ENCODE measurements around the gene MDM2.
"Not testable (repeated sequence)": the region's sequence is repeated elsewhere in the genome, so short reads cannot be mapped to it uniquely, and the experiment has no call there.

MDM2 gene

GRCh38 chr12:68785358-68785757, 22.6 kb upstream of the MDM2 start:
- in situ Hi-C loops (cut with HindIII; ENCODE audit: low sequenced_read_pairs): no loop called here

GRCh38 chr12:68785823-68786222, 22.2 kb upstream of the MDM2 start:
- in situ Hi-C loops (cut with HindIII; ENCODE audit: low sequenced_read_pairs): no loop called here

- in situ Hi-C loops (cut with HindIII; ENCODE audit: low sequenced_read_pairs): no loop called here
Observed at GRCh38 chr12:68786929-68787328, 21.0 kb upstream of the MDM2 start.

GRCh38 chr12:68788554-68789143, 19.3 kb upstream of the MDM2 start:
- in situ Hi-C loops (cut with HindIII; ENCODE audit: low sequenced_read_pairs): no loop called here

GRCh38 chr12:68789144-68789878, 18.7 kb upstream of the MDM2 start:
- in situ Hi-C loops (cut with HindIII; ENCODE audit: low sequenced_read_pairs): no loop called here

GRCh38 chr12:68790081-68790951, 17.7 kb upstream of the MDM2 start:
- in situ Hi-C loops (cut with HindIII; ENCODE audit: low sequenced_read_pairs): no loop called here

GRCh38 chr12:68790952-68791234, 17.1 kb upstream of the MDM2 start:
- in situ Hi-C loops (cut with HindIII; ENCODE audit: low sequenced_read_pairs): no loop called here

GRCh38 chr12:68791897-68792481, 16.0 kb upstream of the MDM2 start:
- in situ Hi-C loops (cut with HindIII; ENCODE audit: low sequenced_read_pairs): no loop called here

- in situ Hi-C loops (cut with HindIII; ENCODE audit: low sequenced_read_pairs): no loop called here
Observed at GRCh38 chr12:68792952-68793351, 15.0 kb upstream of the MDM2 start.

GRCh38 chr12:68793436-68793835, 14.5 kb upstream of the MDM2 start:
- in situ Hi-C loops (cut with HindIII; ENCODE audit: low sequenced_read_pairs): no loop called here

- in situ Hi-C loops (cut with HindIII; ENCODE audit: low sequenced_read_pairs): no loop called here
Observed at GRCh38 chr12:68793975-68794652, 13.9 kb upstream of the MDM2 start.

- in situ Hi-C loops (cut with HindIII; ENCODE audit: low sequenced_read_pairs): no loop called here
Observed at GRCh38 chr12:68794653-68795251, 13.2 kb upstream of the MDM2 start.

GRCh38 chr12:68796399-68796798, 11.6 kb upstream of the MDM2 start:
- in situ Hi-C loops (cut with HindIII; ENCODE audit: low sequenced_read_pairs): no loop called here

GRCh38 chr12:68798882-68799234, 9.1 kb upstream of the MDM2 start:
- in situ Hi-C loops (cut with HindIII; ENCODE audit: low sequenced_read_pairs): no loop called here

- in situ Hi-C loops (cut with HindIII; ENCODE audit: low sequenced_read_pairs): no loop called here
Observed at GRCh38 chr12:68800294-68800693, 7.7 kb upstream of the MDM2 start.

GRCh38 chr12:68801124-68801523, 6.9 kb upstream of the MDM2 start:
- in situ Hi-C loops (cut with HindIII; ENCODE audit: low sequenced_read_pairs): not testable (repeated sequence)

- in situ Hi-C loops (cut with HindIII; ENCODE audit: low sequenced_read_pairs): not testable (repeated sequence)
Observed at GRCh38 chr12:68802372-68802745, 5.6 kb upstream of the MDM2 start.

GRCh38 chr12:68802911-68803651, 4.9 kb upstream of the MDM2 start:
- in situ Hi-C loops (cut with HindIII; ENCODE audit: low sequenced_read_pairs): not testable (repeated sequence)

- in situ Hi-C loops (cut with HindIII; ENCODE audit: low sequenced_read_pairs): no loop called here
Observed at GRCh38 chr12:68803948-68804656, 3.9 kb upstream of the MDM2 start.
